ENCODE results near the gene ETS2.
"Not testable (repeated sequence)": the region's sequence is repeated elsewhere in the genome, so short reads cannot be mapped to it uniquely, and the experiment has no call there.

Gene ETS2

DNA sequence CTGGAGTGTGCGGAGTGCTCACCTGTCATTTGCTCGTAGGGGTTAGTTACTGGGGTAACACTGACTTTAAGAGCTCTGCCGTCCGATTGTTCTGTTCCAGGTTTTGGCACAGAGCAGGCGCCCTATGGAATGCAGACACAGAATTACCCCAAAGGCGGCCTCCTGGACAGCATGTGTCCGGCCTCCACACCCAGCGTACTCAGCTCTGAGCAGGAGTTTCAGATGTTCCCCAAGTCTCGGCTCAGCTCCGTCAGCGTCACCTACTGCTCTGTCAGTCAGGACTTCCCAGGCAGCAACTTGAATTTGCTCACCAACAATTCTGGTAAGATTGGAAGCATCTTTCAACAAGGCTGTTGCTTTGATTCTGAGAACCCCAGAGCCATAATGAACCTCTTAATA lies 12.6 kb downstream of the ETS2 start:
- DNase-seq (ENCODE audit: low read depth), result no peak

DNA sequence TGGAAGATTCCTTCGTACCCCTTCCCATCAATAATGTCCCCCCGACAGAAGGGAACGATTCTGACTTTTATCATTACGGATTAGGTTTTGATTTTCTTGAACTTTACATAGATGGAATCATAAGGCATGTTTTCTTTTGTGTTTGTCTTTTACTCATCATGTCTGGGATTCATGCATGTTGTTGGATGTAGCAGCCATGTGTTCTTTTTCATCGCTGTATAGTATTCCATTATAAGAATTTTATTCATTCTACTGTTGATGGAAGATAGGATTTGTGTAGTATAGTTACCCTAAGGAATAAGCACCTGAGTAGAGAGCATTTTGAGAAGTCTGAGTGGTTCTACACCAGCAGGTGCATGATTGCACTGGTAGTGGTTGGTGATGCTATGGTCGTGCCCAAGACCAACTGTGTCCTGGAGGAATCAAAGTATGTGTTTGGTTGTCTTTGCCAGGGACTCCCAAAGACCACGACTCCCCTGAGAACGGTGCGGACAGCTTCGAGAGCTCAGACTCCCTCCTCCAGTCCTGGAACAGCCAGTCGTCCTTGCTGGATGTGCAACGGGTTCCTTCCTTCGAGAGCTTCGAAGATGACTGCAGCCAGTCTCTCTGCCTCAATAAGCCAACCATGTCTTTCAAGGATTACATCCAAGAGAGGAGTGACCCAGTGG lies 13.5 kb downstream of the ETS2 start:
- no peak for DNase-seq (ENCODE audit: low read depth)

DNA sequence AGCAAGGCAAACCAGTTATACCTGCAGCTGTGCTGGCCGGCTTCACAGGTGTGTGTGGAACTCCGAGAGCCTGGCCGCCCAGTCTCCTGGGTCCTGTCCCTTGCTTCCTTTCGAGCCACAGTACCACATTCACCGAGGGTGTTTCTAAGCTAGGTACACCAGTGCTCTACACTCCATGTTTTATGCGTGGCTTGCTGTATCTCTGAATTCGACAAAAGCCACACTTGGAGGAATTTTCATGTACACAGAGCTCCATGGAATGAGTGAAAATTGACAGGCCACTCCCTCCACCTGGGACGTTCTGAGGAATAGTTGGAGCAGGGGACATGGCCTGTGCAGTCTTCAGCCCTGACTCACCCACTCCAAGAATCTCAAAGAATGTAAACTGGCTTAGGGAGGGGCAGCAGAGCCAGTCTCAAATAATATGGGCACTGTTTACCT lies 14.0 kb downstream of the ETS2 start:
- no peak for DNase-seq (ENCODE audit: low read depth)

DNA sequence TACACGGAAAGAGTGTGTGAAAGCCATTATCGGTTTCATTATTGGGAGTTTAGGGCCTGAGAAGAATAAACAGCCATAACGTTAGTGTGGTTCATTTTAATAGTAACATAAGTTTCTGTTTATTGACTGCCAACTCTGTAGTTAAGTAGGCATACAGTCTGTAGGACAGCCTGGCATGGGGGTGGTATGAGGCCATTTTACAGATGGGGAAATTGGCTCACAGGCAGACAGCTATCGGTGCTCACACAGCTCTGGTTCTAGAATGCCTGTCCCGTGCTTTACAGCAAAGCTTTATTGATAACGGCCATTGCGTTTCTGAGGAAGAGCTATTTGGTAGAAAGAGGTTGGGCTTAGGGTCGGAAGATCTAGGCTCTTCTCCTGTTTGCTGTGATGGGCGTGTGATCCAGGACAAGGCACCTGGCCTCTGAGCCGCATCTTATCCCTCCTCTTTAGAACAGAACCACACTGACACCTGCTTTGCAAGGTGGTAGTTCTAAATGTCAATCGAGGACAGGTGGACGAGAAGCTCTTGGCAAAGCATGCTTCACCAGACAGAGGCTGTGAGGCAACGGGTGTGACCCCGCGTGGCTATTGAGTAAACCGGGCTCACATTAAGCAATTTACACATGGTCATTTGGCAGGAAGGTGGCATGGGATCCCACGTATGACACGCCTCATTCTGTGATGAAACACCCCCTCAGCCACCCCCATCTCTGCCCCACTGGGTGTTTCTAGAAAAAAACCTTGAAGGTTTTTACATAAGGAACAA lies 14.9 kb downstream of the ETS2 start:
- DNase-seq (ENCODE audit: low read depth), result no peak

DNA sequence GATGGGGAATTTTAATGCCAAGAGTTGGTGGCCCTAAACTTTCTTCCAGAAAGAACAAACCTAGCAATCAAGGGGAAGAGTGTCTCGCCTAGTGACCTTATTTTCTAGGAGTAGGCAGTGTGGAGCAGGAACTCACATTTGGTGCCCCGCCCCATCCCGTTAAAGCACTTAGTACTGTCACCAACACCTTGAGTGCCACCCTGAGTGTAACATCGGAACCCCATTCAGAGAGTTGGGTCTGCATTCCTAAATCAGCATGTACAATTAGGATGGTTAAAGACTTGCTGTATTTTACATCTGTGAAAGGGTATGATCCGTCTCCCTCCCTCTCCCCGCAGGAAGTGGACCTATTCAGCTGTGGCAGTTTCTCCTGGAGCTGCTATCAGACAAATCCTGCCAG lies 15.5 kb downstream of the ETS2 start:
- DNase-seq (ENCODE audit: low read depth), result no peak

DNA sequence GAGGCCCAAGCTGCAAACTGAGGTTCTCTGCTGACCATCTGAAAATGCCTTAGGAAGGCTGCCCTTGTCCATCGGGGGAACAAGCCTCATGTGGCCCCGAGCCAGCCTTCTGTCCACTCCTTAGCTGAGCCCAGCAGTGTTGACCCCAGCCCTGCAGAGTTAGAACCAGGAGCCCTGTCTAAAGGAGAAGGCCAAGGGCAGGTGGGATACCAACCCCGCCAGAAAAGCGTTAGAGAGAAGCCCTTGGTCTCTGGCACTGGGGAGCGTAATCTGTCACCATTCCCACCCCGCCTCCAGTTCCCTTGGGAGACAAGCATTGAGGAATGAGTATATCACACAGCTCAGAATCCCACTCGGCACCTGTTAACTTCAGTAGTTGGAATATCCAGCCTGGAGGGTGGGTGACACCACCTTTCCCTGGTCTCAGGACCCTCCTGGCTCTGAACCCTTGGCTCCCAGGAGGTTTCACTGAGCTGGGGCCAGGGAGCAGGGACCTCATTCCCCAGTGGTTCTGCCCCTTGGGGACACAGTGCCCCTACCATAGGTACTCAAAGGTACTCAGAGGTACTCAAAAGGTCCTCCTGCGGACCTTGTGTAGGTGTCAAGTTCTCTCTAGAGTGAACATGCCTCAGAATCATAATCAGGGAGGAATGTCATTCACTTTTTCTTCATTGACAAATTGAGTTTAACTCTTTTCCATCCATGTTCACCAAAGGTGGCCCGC lies 16.4 kb downstream of the ETS2 start:
- DNase-seq (ENCODE audit: low read depth), result no peak

DNA sequence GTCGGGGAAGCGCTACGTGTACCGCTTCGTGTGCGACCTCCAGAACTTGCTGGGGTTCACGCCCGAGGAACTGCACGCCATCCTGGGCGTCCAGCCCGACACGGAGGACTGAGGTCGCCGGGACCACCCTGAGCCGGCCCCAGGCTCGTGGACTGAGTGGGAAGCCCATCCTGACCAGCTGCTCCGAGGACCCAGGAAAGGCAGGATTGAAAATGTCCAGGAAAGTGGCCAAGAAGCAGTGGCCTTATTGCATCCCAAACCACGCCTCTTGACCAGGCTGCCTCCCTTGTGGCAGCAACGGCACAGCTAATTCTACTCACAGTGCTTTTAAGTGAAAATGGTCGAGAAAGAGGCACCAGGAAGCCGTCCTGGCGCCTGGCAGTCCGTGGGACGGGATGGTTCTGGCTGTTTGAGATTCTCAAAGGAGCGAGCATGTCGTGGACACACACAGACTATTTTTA lies 17.1 kb downstream of the ETS2 start:
- no peak for DNase-seq (ENCODE audit: low read depth)

DNA sequence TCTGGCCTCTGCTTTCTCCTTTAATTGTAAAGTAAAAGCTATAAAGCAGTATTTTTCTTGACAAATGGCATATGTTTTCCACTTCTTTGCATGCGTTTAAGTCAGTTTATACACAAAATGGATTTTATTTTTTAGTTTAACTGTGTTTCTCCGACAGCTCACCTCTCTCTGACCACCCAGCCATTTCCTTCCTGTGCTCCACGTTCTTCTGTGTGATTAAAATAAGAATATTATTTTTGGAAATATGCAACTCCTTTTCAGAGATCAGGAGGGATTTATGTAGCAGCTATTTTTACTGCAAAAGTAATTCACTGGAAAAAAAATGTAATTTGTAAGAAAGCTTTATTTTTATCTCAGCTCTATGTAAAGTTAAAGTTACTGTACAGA lies 18.0 kb downstream of the ETS2 start:
- no peak for DNase-seq (ENCODE audit: low read depth)

DNA sequence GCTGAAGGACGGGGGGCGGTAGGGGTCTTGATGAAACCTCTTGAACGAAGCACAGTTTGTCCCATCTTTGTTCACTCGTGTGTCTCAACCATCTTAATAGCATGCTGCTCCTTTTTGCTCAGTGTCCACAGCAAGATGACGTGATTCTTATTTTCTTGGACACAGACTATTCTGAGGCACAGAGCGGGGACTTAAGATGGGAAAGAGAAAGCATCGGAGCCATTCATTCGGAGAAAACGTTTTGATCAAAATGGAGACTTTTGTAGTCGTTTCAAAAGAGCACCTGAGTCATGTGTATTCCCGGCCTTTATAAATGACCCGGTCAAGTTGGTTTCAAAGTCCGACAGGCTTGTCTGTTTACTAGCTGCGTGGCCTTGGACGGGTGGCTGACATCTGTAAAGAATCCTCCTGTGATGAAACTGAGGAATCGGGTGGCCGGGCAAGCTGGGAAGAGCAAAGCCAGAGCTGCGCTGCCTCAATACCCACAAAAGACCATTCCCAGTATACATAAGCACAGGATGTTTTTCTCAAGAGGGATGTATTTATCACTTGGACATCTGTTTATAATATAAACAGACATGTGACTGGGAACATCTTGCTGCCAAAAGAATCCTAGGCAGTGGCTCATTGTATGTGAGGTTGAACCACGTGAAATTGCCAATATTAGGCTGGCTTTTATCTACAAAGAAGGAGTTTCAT lies 18.5 kb downstream of the ETS2 start:
- DNase-seq (ENCODE audit: low read depth), result no peak

DNA sequence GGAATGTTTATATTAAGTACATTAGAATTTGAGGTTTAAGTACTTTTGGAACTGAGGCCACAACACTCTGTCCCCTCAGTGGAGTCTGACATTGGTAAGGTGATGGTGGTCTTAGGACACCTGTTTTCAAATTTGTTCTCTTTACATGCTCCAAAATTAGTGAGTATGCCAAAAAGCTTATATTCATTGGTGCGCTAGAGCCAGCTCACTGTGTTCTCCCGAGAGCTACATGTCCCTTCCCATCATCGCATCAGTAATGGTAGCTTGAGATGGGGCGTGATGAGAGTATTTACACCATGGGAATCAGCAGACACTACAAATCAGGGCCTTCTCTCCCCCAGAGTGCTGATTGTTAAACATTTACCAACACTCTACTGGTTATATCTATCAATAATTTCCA lies 19.5 kb downstream of the ETS2 start:
- DNase-seq (ENCODE audit: low read depth), result no peak

DNA sequence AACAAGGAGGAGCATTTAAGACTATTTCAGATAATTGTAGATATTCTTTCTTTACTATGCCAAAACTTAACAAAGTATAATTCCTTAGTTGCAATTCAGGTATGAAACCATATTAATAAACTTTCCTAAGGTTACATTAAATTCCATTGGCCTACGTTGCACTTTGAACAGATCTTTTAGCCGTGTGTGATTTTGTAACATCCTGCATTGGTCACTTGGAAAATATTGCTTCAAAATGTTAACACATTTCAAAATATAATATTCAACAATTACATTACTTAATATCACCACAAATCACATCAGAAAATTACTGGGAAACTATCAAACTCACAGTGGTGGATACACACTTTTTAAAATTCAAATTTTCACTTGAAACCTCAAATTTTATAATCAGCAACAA lies 20.2 kb downstream of the ETS2 start:
- no peak for DNase-seq (ENCODE audit: low read depth)

DNA sequence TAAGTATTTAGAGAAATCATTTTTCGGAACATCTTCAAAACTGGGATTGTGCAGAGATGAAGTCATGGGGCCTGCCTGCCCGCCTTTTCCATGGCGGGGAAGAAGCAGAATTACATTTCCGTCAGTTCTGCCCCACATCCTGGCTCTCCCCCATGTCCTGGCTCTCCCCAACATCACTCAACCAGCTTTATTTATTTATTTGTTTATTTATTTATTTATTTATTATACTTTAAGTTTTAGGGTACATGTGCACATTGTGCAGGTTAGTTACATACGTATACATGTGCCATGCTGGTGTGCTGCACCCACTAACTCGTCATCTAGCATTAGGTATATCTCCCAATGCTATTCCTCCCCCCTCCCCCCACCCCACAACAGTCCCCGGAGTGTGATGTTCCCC lies 22.4 kb downstream of the ETS2 start:
- not testable (repeated sequence) for DNase-seq (ENCODE audit: low read depth)

DNA sequence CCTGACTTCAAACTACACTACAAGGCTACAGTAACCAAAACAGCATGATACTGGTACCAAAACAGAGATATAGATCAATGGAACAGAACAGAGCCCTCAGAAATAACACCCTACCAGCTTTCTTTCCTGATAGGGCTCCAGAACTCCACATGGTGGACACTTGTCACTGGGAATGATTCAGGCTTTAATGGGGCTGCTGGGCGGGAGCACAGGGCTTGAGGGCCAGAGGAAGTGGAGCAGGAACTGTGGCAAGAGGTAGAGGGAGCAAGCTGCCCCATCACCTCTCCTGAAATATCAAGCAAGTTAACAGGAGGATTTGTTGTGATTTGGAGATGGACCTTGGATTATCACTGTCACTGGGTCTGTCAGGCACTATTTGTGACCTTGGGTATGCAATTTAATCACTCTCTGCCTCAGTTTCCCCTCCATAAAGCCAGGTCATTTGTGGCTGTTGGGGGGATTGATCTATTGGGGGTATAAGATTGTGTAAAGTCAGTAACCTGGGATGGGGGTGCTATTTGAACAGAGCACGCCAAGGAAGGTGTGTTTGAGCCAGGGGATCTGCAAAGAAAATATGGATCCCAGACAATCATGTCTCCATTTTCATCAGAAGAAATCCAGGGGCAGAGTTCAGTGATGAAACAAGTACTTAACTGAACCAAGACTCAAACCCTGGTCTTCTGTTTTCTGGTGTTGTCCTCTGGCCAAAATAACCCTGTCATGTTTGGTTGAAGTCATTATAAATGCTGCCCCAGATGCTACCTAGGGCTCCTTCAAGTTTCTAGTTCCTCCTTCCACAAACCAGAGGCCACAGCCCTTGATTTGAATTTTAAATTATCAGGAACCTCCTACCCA lies 25.2 kb downstream of the ETS2 start:
- no peak for DNase-seq (ENCODE audit: low read depth)

DNA sequence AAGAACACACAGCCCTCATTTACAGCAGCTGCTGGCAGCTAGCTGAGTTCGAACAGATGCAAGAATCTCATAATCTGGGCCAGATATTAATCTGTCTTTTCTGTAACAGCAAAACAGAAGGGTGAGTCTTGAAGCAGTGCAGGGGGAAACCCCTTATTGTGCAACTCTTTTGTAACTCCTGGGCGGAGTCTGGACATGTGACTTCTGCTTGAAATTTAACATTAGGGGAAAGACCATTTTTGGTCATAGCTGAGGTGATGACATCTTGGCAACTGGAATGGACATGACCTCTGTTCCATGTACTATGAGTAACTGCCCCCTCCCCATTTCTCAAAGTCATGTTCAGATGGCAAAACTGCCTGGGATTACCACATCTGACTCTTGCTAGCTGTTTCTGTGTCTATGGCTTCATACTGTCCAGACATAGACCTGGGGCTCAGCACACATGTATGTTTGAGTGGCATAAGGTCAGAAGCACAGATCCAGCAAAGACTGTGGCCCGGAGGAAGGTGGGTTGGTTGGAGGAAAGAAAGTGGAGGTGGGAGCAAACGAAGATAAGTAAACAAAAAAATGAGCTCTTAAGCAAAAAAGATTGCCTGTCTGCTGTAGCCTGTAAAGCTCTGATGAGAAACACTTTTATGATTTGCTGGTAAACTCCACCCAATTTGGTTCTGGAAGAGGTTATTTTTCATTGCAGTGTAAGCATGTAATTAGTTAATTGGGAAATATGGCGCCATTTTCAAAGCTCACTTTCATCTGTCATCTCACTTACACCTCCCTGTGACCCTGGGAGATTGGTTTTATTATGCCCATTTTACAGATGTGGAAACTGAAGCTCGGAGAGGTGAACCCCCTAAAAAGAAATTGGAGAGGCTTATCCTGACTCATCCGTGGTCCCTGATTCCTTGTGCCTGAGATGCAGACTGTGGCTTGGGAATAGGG lies 26.1 kb downstream of the ETS2 start:
- no peak for DNase-seq (ENCODE audit: low read depth)

DNA sequence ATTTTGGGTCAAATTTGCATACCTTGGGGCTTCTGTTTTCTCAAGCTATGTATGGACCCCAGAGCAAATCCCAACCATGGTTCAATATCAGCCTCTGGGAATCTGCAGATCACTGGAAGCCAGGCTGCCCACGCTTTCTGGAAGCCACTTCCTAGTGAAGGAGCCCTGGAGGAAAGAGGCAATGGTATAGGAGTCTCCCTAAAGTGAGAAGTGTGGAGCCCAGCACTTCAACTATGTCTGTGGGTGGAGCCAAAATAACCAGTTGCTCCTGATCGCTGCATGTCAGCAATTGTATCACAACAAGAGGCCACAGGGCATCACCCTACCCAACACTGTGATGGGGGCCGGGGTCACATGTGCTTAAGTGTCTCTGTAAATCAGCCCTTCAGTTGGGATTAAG lies 26.9 kb downstream of the ETS2 start:
- no peak for DNase-seq (ENCODE audit: low read depth)

DNA sequence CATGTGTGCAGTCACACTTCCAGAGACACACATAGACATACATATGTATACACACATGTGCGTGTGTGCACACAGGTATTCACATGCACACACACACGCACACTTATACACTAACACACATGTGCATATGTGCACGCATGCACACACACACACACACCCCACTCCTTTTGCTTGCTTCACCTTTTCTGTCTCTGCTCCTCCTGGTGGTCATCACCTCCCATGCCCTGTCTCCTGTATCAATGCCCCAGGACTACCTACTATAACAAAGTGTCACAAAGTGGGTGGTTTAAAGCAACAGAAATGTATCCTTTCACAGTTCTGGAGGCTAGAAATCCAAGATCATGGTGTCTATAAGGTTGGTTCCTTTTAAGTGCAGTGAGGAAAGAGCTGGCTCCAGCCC lies 27.4 kb downstream of the ETS2 start:
- DNase-seq (ENCODE audit: low read depth), result no peak

DNA sequence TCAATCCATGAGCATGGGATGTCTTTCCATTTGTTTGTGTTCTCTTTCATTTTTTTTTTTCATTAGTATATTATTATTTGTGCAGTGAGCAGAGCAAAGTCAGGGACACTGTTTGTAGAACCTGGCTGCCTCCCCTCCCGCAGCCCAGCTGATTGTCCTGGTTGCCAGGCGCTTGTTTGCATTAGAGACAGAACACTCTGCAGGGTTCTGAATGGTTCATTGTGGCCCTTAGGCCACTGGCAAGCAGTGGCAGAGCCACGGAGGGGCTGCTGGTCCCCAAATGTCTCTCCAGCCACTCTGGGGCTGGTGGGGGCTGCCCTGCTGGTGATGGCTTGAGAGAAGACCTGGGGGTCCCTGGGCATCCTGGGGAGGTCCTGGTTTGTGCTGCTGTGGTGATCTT lies 29.0 kb downstream of the ETS2 start:
- DNase-seq (ENCODE audit: low read depth), result no peak

DNA sequence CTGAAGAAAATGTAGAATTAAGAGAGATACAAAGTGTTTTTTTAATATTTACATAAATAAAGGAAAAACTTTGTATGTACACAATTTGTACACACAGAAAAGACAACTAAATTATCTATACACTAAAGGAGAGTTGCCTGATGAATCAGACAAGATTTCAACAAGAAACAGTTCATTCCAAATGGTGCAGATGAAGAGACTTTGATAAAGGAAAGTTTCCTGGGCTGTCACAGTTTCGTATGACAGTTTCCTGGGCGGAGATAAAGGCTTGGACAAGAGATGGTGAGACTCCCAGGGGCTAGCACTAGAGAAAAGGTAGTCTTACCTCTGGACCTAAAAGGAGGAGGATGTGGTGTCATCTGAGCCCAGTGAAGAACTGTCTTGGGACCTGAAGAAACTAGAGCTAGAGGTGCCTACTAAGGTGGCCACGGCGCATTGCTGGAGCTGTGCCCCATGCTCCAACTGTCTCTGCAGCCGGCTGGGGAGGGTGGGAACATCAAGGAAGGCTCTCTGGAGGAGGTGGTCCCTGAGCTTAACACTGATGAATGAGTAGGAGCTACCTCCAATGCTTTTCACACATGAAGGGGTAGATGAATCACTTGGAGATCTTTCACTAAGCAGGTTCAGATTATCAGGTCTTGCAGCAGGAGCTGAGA lies 32.2 kb downstream of the ETS2 start:
- no peak for DNase-seq (ENCODE audit: low read depth)

DNA sequence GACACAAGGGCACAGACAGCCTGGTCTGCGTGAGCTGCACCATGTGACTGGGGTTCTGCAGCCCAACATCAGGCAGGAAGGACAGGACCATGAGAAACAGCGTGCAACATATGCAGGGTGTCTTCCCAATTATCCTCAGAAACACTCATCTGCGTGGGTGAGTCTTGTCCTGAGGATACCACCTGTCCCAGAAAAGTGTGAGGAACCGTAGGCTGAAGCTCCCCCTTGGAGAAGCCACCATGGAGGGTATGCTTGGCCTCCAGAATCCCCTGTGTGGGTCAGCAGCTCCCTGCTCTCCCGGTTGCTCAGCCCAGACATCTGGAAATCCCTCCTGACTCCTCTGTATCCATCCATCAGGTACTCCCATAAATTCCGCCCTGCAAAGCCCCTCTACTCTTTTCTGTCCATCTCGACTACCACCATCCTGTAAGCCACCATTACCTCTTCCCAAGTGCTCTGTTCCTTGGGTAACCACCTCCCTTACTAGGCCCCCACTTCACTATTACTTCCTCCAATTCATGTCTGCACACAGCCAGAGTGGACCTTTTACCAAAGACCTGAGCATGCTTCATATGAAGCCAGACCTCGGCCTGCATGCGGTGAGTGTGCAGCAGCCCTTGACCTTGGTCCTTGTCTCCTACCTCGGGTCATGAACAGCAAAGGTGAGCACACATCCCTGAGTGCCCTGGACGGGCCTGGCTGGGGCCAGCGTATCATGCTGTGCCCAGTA lies 33.0 kb downstream of the ETS2 start:
- DNase-seq (ENCODE audit: low read depth), result no peak
